K562 (cell line): ENCODE data around the gene DMGDH. TPM values are rescaled to one million over a fixed set of nuclear protein-coding genes. Genes with fewer than 3 reads are reported as not detected.

Experiments used
- ATAC-seq: fragments of 200-7000 bp; cut with Tn5 transposase; 3 replicates; pipeline ENCODE4 v1.9.1; 2020; ENCODE audit warnings: moderate library complexity
- BruUV-seq: library from RNA; stranded (reverse); fragments of 400-500 nt; replicated peaks from 2 replicates; lab custom pipeline; 2021; lab: Mats Ljungman, UMichigan
- CTCF ChIA-PET: fragments of 300-600 bp; formaldehyde crosslinking; extraction: SDS; loops from one replicate; lab custom pipeline; 2021; ENCODE audit warnings: low intra/inter-chr PET ratio; lab: Yijun Ruan, JAX
- POLR2A ChIA-PET: fragments of 300-600, 350-650 bp; sonication (Branson Sonifier 250); formaldehyde crosslinking; extraction: SDS; loops from one replicate; lab custom pipeline; 2021; ENCODE audit warnings: antibody characterized with exemption, inconsistent platforms; lab: Yijun Ruan, JAX
- DNase-seq, 4 experiments: peaks; one replicate each; pipeline versions ENCODE4 v3.0.0 to v3.0.0-alpha.2; 2011 to 2018; ENCODE audit warnings: low spot score in 3 of 4, mixed read lengths in 3 of 4; ENCODE audit errors: extremely low read depth in 1 of 4
- FAIRE-seq: peaks from 2 replicates; lab custom pipeline; 2011; peaks lifted over from hg19 to GRCh38; lab: Jason Lieb, UNC
- H2AFZ ChIP-seq: 2 replicates; pipeline ENCODE4 v1.6.0; 2011; ENCODE audit warnings: low read depth, low read length, control low read depth, inconsistent platforms
- H3K27ac ChIP-seq: fragments of 200-600 bp; 3 replicates; pipeline ENCODE4 v1.8.0; 2011; ENCODE audit warnings: low read depth, mild to moderate bottlenecking, control low read depth, inconsistent platforms, low read length, moderate library complexity, mixed read lengths; ENCODE audit errors: extremely low read depth
- H3K27me3 ChIP-seq, 2 experiments: fragments of 300-600 bp in 1 of 2; 2 replicates in 1 of 2; 3 replicates in 1 of 2; pipeline versions ENCODE4 v1.6.0 to v1.8.0; 2011; ENCODE audit warnings: inconsistent platforms in 2 of 2, low read length in 2 of 2, mild to moderate bottlenecking in 1 of 2, mixed read lengths in 1 of 2, moderate library complexity in 1 of 2; ENCODE audit not compliant: control insufficient read depth in 2 of 2, insufficient read depth in 2 of 2
- H3K36me3 ChIP-seq: fragments of 300-600 bp; 3 replicates; pipeline ENCODE4 v1.8.0; 2011; ENCODE audit warnings: mild to moderate bottlenecking, low read length, inconsistent platforms; ENCODE audit not compliant: control insufficient read depth, insufficient read depth
- H3K4me1 ChIP-seq, 2 experiments: fragments of 200-600 bp in 1 of 2; replicated peaks in 1 of 2; 2 replicates in 1 of 2; 3 replicates in 1 of 2; pipeline versions ENCODE4 v1.5.1 to v1.8.0; 2011; ENCODE audit warnings: inconsistent platforms in 2 of 2, low read length in 2 of 2, mild to moderate bottlenecking in 1 of 2, mixed read lengths in 1 of 2, moderate library complexity in 1 of 2; ENCODE audit not compliant: control insufficient read depth in 2 of 2, insufficient read depth in 2 of 2
- H3K4me2 ChIP-seq: 2 replicates; pipeline ENCODE4 v1.6.1; 2011; ENCODE audit warnings: low read length, control low read depth, inconsistent platforms, mixed read lengths; ENCODE audit not compliant: insufficient read depth
- H3K4me3 ChIP-seq: fragments of 200-600 bp; sonication (generic), shearing (Covaris generic); 2 replicates; pipeline ENCODE4 v1.5.1; 2016; ENCODE audit warnings: control low read depth, inconsistent platforms
- H3K79me2 ChIP-seq: fragments of 200-600 bp; 3 replicates; pipeline ENCODE4 v1.8.0; 2011; ENCODE audit warnings: low read length, inconsistent platforms; ENCODE audit not compliant: control insufficient read depth, insufficient read depth
- H3K9ac ChIP-seq, 2 experiments: 2 replicates each; pipeline versions ENCODE4 v1.6.0 to v1.6.1; 2011; ENCODE audit warnings: low read depth in 2 of 2, low read length in 2 of 2, control low read depth in 1 of 2, inconsistent platforms in 1 of 2, mild to moderate bottlenecking in 1 of 2, mixed read lengths in 1 of 2; ENCODE audit not compliant: insufficient read depth in 1 of 2
- H3K9me1 ChIP-seq: one replicate; pipeline ENCODE4 v1.6.0; 2011; ENCODE audit warnings: inconsistent platforms, mild to moderate bottlenecking, low read length, moderate library complexity; ENCODE audit not compliant: control insufficient read depth, insufficient read depth
- H3K9me3 ChIP-seq: replicated peaks from 2 replicates; pipeline ENCODE4 v1.5.1; 2011; ENCODE audit warnings: low read depth, low read length, inconsistent platforms; ENCODE audit not compliant: control insufficient read depth, insufficient read depth
- H4K20me1 ChIP-seq: replicated peaks from 2 replicates; pipeline ENCODE4 v1.6.1; 2011; ENCODE audit warnings: low read length, inconsistent platforms, mixed read lengths; ENCODE audit not compliant: control insufficient read depth, insufficient read depth
- ARNT ChIP-seq, 2 experiments: fragments of 450-650 bp; IDR thresholded peaks; 2 replicates each; pipeline ENCODE4 v1.6.1; 2016; ENCODE audit warnings: mild to moderate bottlenecking in 1 of 2
- CHD1 ChIP-seq: fragments of 200-600 bp; sonication (generic); IDR thresholded peaks from one replicate; pipeline ENCODE4 v1.6.1; 2012; ENCODE audit warnings: mild to moderate bottlenecking, moderate library complexity, low read length, inconsistent platforms
- ETS2 ChIP-seq: IDR thresholded peaks from 2 replicates; pipeline ENCODE4 v1.6.1; 2016; ENCODE audit warnings: borderline replicate concordance, missing genetic modification characterization, mild to moderate bottlenecking, moderate library complexity, missing compliant biosample characterization; ENCODE audit not compliant: poor library complexity, severe bottlenecking
- HDAC8 ChIP-seq: fragments of 450-650 bp; IDR thresholded peaks from 2 replicates; pipeline ENCODE4 v1.6.1; 2016; ENCODE audit warnings: mild to moderate bottlenecking, missing genetic modification characterization, moderate library complexity, missing compliant biosample characterization
- LCOR ChIP-seq: sonication (generic); formaldehyde crosslinking; IDR thresholded peaks from 2 replicates; pipeline ENCODE4 v1.8.0; 2022; ENCODE audit warnings: mild to moderate bottlenecking, missing genetic modification reagents
- NCOA6 ChIP-seq: fragments of 450-650 bp; IDR thresholded peaks from 2 replicates; pipeline ENCODE4 v1.6.1; 2017; ENCODE audit warnings: mild to moderate bottlenecking
- NR2C1 ChIP-seq, 2 experiments: fragments of 450-650 bp; IDR thresholded peaks; 2 replicates each; pipeline ENCODE4 v1.6.1; 2017; ENCODE audit warnings: mild to moderate bottlenecking in 2 of 2, antibody characterized with exemption in 1 of 2, inconsistent platforms in 1 of 2, missing compliant biosample characterization in 1 of 2, missing genetic modification characterization in 1 of 2
- SREBF2 ChIP-seq: sonication (generic); formaldehyde crosslinking; IDR thresholded peaks from 2 replicates; pipeline ENCODE4 v1.4.0; 2020; ENCODE audit warnings: mild to moderate bottlenecking, missing genetic modification reagents
- SRSF9 ChIP-seq: fragments of 200-400 bp; formaldehyde crosslinking; IDR thresholded peaks from 2 replicates; pipeline ENCODE4 v1.6.1; 2017; ENCODE audit warnings: low read depth, low read length, borderline replicate concordance
- ZNF134 ChIP-seq: fragments of 250-450 bp; sonication (Bioruptor Pico); conservative IDR thresholded peaks from 2 replicates; pipeline ENCODE4 v1.4.0; 2020
- ZNF197 ChIP-seq: fragments of 200-800 bp; sonication (Bioruptor generic); IDR thresholded peaks from 2 replicates; pipeline ENCODE4 v1.6.1; 2016; ENCODE audit warnings: low read depth, missing genetic modification characterization, missing compliant biosample characterization
- ZNF263 ChIP-seq: sonication (generic); formaldehyde crosslinking; IDR thresholded peaks from 2 replicates; pipeline ENCODE4 v1.8.0; 2022; ENCODE audit warnings: mild to moderate bottlenecking, missing genetic modification reagents, borderline replicate concordance
- ZNF311 ChIP-seq: fragments of 250-450 bp; sonication (Bioruptor Pico); IDR thresholded peaks from 2 replicates; pipeline ENCODE4 v1.4.0; 2020; ENCODE audit warnings: mild to moderate bottlenecking, moderate library complexity
- ZNF507 ChIP-seq: conservative IDR thresholded peaks from 2 replicates; pipeline ENCODE4 v1.6.1; 2017; ENCODE audit warnings: missing genetic modification characterization, missing compliant biosample characterization
- WGBS: fragments of 100-300 bp; shearing (Covaris generic); methylation state at CpG from one replicate; pipeline ENCODE4 v1.1.6; 2016; ENCODE audit warnings: low coverage, mixed read lengths; ENCODE audit not compliant: insufficient coverage; ENCODE audit errors: missing lambda C conversion rate; 5-methylcytosine and 5-hydroxymethylcytosine counted together
- in situ Hi-C: fragments of 300-500 bp; cut with MboI; formaldehyde crosslinking; loops from 4 replicates; pipeline ENCODE4 v1.15.0; 2018; ENCODE audit warnings: inconsistent platforms, mixed read lengths
- intact Hi-C: fragments of 100-400 bp; cut with micrococcal nuclease; formaldehyde crosslinking; loops from 2 replicates; pipeline ENCODE4 v1.14.2; 2022
- polyA plus RNA-seq, 8 experiments: library from polyadenylated mRNA; depleted of rRNA in 4 of 8; stranded (reverse) in 5 of 8; unstranded in 3 of 8; fragments of >200 nt; fragmentation: Nextera tagmentation in 2 of 8; fragmentation: Illumina TruSeq in 1 of 8; extraction: Ambion mirVana in 2 of 8; extraction: Trizol in 1 of 8; gene quantifications; 2 replicates each; pipeline versions ENCODE4 v1.2.1 to v1.2.3, GENCODE V29; 2011 to 2014; ENCODE audit warnings: inconsistent platforms in 1 of 8, missing spikeins in 1 of 8
- total RNA-seq, 7 experiments: library from RNA; depleted of rRNA in 6 of 7; stranded (reverse); fragments of >200 nt in 6 of 7; fragmentation: Illumina TruSeq in 2 of 7; extraction: Trizol in 2 of 7; gene quantifications; 2 replicates each; pipeline versions ENCODE4 v1.2.1 to v1.2.3, GENCODE V29; 2011 to 2021; ENCODE audit warnings: low replicate concordance in 1 of 7
- TF ChIP-seq, protein P1 (sequence below), 2 experiments: fragments of 450-650 bp; IDR thresholded peaks; 2 replicates each; pipeline ENCODE4 v1.6.1; 2018; ENCODE audit warnings: mild to moderate bottlenecking in 2 of 2, low read depth in 1 of 2; ENCODE audit not compliant: partially characterized antibody in 2 of 2
- TF ChIP-seq, protein P2 (sequence below): fragments of 450-650 bp; IDR thresholded peaks from one replicate; pipeline ENCODE4 v1.6.1; 2018; ENCODE audit warnings: mild to moderate bottlenecking, moderate library complexity; ENCODE audit not compliant: partially characterized antibody
- TF ChIP-seq, protein P3 (sequence below): fragments of 450-650 bp; formaldehyde crosslinking; IDR thresholded peaks from 2 replicates; pipeline ENCODE4 v1.4.0; 2022; ENCODE audit warnings: missing genetic modification characterization

Gene DMGDH
- total and polyA plus RNA-seq, 9 of the 15 experiments (the other 6 are each of a cell fraction or from before 2014, with no cell fraction given) = 0.13 to 0.58 TPM; not detected in 7

DNA sequence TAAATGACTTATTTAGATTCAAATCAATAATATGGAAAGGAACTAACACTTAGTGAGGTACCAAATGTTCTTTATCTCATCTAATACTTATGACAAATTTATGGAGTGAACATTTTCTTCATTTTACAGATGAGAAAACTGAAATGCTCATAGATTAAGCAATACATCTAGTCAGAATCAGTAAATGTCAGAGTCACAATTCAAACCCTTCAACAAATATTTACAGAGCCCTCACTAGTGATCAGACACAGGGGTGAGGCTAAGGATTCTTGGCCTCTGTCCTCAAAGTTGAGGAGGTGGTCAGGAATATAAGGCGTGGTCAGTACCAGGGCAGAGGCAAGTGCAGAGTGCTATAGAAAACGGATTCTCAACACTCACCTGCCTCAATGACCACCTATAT is 54.8 kb downstream of the DMGDH start:
- Histone ChIP-seq H3K27ac (no peak overlapping the region), H3K4me2 (no peak overlapping the region), H3K9ac (no peak overlapping the region), H4K20me1 (no peaks in the 10 kb centered on the region), H3K4me3 (no peak overlapping the region), H3K9me1 (no peaks in the 10 kb centered on the region), H3K4me1 (no peaks in the 10 kb centered on the region), H3K27me3 (peaks cover 0 to 6% of the 10 kb centered on the region in 2 experiments; a peak in 1 of 5 replicates), H2AFZ (no peak overlapping the region), H3K79me2 (no peaks in the 10 kb centered on the region), H3K9me3 (no peaks in the 10 kb centered on the region), H3K36me3 (no peaks in the 10 kb centered on the region)
- 0% methylated on average over 2 of the region's 2 CpGs for WGBS
- in situ Hi-C loops = loop anchor here (10.0 to 25.0 kb wide), 2 partner anchors 1070 to 1298 kb away; partner anchors contain the start of gene SPZ1
- ChIA-PET CTCF (no interaction called here), POLR2A (no interaction called here)
- DNase-seq = no peak
- FAIRE-seq = no peak
- intact Hi-C loops = loop anchor here (5.0 kb wide), 1 partner anchor 477 kb away; no protein-coding TSS in a partner anchor
- ATAC-seq = no peak
- no TSS peak for BruUV-seq
- no peak for TF ChIP-seq NR2C1 (IDR thresholded peaks at IDR 0.05)
- no peak for TF ChIP-seq NR2C1 (tag; IDR thresholded peaks at IDR 0.05)
- no peak for TF ChIP-seq ETS2 (tag)
- no peak for TF ChIP-seq SREBF2 (CRISPR knock-in tag)
- TF ChIP-seq, protein P1, sequence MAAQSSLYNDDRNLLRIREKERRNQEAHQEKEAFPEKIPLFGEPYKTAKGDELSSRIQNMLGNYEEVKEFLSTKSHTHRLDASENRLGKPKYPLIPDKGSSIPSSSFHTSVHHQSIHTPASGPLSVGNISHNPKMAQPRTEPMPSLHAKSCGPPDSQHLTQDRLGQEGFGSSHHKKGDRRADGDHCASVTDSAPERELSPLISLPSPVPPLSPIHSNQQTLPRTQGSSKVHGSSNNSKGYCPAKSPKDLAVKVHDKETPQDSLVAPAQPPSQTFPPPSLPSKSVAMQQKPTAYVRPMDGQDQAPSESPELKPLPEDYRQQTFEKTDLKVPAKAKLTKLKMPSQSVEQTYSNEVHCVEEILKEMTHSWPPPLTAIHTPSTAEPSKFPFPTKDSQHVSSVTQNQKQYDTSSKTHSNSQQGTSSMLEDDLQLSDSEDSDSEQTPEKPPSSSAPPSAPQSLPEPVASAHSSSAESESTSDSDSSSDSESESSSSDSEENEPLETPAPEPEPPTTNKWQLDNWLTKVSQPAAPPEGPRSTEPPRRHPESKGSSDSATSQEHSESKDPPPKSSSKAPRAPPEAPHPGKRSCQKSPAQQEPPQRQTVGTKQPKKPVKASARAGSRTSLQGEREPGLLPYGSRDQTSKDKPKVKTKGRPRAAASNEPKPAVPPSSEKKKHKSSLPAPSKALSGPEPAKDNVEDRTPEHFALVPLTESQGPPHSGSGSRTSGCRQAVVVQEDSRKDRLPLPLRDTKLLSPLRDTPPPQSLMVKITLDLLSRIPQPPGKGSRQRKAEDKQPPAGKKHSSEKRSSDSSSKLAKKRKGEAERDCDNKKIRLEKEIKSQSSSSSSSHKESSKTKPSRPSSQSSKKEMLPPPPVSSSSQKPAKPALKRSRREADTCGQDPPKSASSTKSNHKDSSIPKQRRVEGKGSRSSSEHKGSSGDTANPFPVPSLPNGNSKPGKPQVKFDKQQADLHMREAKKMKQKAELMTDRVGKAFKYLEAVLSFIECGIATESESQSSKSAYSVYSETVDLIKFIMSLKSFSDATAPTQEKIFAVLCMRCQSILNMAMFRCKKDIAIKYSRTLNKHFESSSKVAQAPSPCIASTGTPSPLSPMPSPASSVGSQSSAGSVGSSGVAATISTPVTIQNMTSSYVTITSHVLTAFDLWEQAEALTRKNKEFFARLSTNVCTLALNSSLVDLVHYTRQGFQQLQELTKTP (IDR thresholded peaks at IDR 0.05; ENCODE audit: low read depth in 1 of 2, partially characterized antibody in 2 of 2) = no peak
- TF ChIP-seq, protein P2, sequence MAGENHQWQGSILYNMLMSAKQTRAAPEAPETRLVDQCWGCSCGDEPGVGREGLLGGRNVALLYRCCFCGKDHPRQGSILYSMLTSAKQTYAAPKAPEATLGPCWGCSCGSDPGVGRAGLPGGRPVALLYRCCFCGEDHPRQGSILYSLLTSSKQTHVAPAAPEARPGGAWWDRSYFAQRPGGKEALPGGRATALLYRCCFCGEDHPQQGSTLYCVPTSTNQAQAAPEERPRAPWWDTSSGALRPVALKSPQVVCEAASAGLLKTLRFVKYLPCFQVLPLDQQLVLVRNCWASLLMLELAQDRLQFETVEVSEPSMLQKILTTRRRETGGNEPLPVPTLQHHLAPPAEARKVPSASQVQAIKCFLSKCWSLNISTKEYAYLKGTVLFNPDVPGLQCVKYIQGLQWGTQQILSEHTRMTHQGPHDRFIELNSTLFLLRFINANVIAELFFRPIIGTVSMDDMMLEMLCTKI = no peak
- no peak for TF ChIP-seq ZNF311
- no peak for TF ChIP-seq LCOR (CRISPR knock-in tag)
- TF ChIP-seq ZNF263 (CRISPR knock-in tag) = no peak
- no peak for TF ChIP-seq ZNF134
- no peak for TF ChIP-seq CHD1
- no peak for TF ChIP-seq NCOA6
- no peak for TF ChIP-seq HDAC8 (tag)
- TF ChIP-seq, protein P3, sequence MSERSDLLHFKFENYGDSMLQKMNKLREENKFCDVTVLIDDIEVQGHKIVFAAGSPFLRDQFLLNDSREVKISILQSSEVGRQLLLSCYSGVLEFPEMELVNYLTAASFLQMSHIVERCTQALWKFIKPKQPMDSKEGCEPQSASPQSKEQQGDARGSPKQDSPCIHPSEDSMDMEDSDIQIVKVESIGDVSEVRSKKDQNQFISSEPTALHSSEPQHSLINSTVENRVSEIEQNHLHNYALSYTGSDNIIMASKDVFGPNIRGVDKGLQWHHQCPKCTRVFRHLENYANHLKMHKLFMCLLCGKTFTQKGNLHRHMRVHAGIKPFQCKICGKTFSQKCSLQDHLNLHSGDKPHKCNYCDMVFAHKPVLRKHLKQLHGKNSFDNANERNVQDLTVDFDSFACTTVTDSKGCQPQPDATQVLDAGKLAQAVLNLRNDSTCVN (CRISPR knock-in tag) = no peak
- no peak for TF ChIP-seq ZNF197
- TF ChIP-seq ARNT (IDR thresholded peaks at IDR 0.05) = no peak
- no peak for TF ChIP-seq ZNF507 (tag)
- no peak for TF ChIP-seq SRSF9
